CD4-positive, alpha-beta T cell treated with Interleukin-2 at 100 ng/mL for 4 hours (primary cell): ENCODE data around the gene DUSP9.

Source experiments
- DNase-seq: peaks from one replicate; pipeline ENCODE4 v3.0.0-alpha.2; 2020; ENCODE audit warnings: low spot score

DUSP9 gene

GRCh38 chrX:153621949-153622598 is 24.9 kb upstream of the DUSP9 start:
- no peak for DNase-seq

DNA sequence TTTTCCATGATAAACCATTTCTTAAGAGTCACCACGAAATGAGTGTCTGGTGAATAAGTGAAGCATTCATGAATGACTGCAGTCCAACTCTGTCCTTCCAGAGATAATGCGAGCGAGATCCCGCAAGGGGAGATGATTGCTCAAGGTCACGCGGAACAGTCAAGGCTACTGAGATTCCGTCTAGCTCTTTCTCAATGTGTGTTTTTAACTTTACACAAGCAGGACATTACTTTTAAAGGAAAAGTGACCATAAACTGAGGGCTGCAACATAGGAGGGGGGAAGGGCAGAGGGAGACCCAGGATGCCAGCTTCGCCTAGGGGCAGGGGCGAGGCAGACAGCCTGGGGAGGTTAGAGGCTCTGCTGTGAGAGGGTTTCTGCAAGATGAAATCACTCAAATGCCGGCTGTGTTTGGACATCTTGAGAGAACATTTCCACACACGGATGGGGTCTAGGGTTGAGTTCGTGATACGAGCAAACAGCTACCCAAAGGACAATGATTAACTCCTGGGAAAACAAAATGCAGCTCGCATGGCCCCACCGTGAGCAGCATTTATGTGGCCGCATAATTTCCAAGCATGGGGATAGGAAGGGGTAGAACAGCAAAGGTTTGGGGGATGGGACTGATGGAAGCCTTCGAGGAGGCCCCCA is 24.2 kb upstream of the DUSP9 start:
- DNase-seq: no peak

GRCh38 chrX:153623310-153624029 is 23.5 kb upstream of the DUSP9 start:
- no peak for DNase-seq

- no peak for DNase-seq
Measured at GRCh38 chrX:153624196-153625091, 22.6 kb upstream of the DUSP9 start.

DNA sequence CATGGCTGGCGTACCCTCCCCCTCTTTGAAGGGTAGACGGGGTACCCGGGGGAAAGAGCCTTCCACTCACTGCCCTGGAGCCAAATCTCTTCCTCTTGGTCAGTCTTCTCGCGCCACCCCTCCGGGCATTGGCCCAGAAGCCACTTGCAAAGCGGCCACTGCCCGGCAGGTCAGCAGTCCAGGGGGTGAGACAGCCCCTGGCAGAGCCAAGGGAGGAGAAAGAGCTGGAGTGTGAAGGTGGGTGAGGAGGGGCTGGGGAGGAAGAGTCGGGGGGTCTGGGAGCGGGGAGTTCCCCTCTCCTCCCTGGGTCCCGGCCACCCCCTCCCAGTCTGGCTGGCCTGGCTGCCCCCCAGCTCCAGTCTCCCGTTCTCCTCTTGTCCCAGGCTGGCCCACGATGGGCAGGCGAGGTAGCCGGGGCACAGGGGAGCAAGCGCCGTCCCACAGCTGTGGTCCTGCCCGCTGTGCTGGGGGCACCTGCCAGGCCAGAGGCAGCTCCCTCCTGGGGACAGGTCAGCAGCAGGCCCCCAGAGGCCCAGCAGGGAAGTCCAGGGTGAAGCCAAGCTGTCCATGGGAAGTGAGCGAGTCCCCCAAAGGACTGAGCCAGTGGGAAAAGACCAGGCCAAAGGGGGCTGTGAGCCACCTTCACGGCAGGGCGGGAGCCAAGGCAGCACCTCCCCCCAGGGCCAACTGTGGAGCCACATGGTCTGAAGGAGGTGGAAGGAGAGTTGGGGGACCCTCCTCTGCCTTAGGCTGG is 21.6 kb upstream of the DUSP9 start:
- DNase-seq: no peak

DNA sequence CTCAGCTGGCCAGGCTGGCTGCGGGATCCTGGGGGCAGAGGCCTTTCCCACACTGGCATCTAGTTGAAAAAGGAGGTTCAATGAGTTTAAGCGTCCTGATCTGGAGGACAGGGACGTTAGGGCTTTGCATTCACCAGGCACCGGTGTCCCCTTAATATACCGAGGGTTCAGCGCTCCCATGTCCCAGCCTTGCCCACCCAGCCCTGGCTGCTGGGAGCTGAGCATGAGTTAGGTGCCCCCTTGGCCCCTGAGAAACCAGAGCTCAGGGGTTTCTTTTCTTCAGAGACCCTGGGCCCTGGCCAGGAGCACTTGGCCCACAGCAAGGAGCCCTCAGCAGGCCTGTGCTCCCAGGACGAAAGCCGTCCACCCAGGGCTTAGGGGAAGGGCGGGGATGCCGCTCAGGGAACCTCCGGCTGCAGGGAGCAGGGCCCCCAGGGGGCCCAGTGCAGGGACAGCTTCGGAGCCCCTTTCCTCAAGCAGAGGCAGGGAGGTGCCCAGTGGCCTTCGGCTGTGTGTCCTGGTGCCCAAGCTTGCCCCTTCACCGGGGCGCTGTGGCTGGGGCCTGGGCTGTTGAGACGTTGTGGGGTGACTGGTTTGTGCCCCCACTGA is 20.9 kb upstream of the DUSP9 start:
- no peak for DNase-seq

DNA sequence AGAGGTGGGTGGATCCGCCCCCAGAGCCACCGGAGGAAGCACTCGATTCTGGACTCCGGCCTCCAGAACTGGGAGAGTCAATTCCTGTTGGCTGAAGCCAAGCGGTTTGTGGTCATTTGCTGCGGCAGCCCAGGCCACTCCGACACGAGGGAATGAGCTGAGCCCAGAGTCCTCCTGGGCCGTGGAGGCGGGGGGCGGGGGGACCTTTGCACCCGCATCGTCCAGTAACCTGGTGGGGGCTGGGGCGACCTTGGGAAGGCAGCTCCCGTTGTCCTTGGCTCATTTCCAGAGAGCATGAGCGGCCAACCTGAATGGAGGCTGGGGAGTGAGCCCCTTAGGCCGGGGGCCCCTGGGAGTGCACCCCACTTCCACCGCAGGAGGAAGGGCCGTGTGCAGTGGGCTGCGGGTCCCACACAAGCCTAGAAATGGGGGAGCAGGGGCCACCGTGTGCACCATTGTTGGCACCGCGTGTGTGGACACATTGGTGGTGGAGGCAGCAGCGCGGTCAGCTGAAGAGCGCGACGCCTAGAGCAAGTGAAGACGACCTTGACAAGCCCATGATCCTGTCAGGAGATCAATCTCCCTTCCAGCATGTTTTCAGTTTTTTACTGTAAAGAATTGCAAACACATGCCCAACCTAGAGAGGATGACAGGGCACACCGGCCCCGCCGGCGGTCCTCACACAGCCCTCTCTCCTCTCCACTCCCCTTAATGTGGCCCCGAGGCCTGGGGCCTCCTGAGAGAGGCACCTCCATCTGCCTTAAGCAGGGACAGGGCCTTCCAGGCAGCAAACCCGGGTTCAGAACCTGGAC is 19.9 kb upstream of the DUSP9 start:
- no peak for DNase-seq

DNA sequence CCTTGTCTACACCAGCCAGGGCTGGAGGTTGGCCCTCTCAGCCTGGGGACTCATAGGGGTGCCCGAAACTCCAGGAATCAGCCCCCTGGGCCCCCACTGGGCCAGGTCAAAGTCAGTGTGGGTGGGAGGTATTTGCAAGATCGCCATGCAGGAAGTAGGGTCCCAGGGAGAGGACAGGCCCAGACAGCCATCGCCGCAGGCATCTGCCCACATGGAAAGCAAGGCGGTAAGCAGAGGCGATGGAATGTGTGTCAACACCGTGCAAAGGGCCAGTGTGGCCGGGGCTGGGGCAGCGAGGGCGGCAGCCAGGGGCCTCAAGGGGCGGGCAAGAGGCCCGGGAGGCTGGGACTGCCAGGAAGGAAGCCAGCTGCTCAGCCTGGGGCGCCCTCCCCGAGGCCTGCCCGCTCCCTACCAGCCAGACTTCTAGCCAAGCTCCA is 19.3 kb upstream of the DUSP9 start:
- no peak for DNase-seq

- no peak for DNase-seq
Measured at GRCh38 chrX:153628129-153628528, 18.9 kb upstream of the DUSP9 start.

GRCh38 chrX:153628665-153629064 is 18.3 kb upstream of the DUSP9 start:
- DNase-seq: no peak

GRCh38 chrX:153631346-153631745 is 15.7 kb upstream of the DUSP9 start:
- DNase-seq: no peak

GRCh38 chrX:153631907-153632594 is 15.0 kb upstream of the DUSP9 start:
- no peak for DNase-seq

DNA sequence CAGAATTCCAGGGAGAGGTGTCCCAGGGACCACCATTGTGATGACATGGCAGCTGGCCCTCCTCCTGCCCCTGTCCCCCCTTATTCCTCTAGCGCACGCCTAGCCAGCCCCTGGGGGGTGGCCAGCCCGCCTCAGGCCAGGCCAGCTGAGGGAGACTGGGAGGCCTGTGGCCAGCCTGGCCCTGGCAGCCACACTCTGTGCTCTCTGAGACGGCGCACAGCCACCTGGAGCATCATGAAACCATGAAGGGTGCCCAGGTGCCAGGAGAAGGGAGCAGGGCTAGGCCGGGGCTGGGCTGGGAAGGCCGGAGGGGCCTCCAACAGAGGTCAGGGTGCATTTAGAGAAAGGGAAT is 14.4 kb upstream of the DUSP9 start:
- no peak for DNase-seq

- no peak for DNase-seq
Measured at GRCh38 chrX:153633048-153633447, 14.0 kb upstream of the DUSP9 start.

- no peak for DNase-seq
Measured at GRCh38 chrX:153633607-153634180, 13.3 kb upstream of the DUSP9 start.

DNA sequence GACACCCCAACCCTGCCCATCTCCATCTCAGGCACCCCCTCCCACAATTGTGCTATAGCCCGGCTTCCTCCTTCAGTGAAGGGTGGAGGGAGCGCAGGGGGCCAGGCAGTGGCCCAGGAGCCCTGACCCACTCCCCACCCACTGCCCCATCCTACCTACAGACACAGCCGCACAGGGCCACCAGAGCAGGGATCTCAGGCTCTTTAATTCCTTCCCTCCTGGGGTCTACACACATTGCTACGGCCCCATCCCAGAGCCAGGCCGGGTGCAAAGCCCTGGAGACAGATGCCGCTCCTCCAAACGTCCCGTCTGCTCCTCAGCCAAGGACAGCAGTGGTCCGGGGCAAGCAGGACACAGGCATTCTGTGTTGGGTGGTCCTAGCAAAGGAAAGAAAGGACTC is 12.8 kb upstream of the DUSP9 start:
- DNase-seq: no peak

GRCh38 chrX:153634832-153635231 is 12.2 kb upstream of the DUSP9 start:
- no peak for DNase-seq

- DNase-seq: no peak
Measured at GRCh38 chrX:153635388-153635787, 11.6 kb upstream of the DUSP9 start.
